SU-DHL-6 (cell line): ENCODE results near the gene ZFHX3.

ENCODE experiments used
- EZH2phosphoT487 ChIP-seq: fragments of 200-600 bp; sonication (generic), shearing (Covaris generic); conservative IDR thresholded peaks from 2 replicates; pipeline ENCODE4 v1.6.1; 2018; ENCODE audit warnings: mild to moderate bottlenecking, antibody characterized with exemption, low read length, moderate library complexity, mixed read lengths
- TF ChIP-seq, protein P1 (sequence below): fragments of 200-600 bp; sonication (generic); IDR thresholded peaks from one replicate; pipeline ENCODE4 v1.5.1; 2017; ENCODE audit warnings: antibody characterized with exemption, mild to moderate bottlenecking, low read length, moderate library complexity; ENCODE audit not compliant: insufficient read depth, poor library complexity, severe bottlenecking

- TF ChIP-seq, protein P1, sequence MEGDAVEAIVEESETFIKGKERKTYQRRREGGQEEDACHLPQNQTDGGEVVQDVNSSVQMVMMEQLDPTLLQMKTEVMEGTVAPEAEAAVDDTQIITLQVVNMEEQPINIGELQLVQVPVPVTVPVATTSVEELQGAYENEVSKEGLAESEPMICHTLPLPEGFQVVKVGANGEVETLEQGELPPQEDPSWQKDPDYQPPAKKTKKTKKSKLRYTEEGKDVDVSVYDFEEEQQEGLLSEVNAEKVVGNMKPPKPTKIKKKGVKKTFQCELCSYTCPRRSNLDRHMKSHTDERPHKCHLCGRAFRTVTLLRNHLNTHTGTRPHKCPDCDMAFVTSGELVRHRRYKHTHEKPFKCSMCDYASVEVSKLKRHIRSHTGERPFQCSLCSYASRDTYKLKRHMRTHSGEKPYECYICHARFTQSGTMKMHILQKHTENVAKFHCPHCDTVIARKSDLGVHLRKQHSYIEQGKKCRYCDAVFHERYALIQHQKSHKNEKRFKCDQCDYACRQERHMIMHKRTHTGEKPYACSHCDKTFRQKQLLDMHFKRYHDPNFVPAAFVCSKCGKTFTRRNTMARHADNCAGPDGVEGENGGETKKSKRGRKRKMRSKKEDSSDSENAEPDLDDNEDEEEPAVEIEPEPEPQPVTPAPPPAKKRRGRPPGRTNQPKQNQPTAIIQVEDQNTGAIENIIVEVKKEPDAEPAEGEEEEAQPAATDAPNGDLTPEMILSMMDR: no peak
- no peak for TF ChIP-seq EZH2phosphoT487
These were observed 15.9 kb downstream of the ZFHX3 start for GRCh38 chr16:73031984-73032383.
